K562 (cell line): ENCODE data around the gene PDLIM4. TPM values are rescaled to one million over a fixed set of nuclear protein-coding genes. Genes with fewer than 3 reads are reported as not detected.
A peak's percentile ranks its signal among the peaks of the same experiment; 100 is the strongest.

Experiments used
- ATAC-seq: fragments of 200-7000 bp; cut with Tn5 transposase; 3 replicates; pipeline ENCODE4 v1.9.1; 2020; ENCODE audit warnings: moderate library complexity
- BruUV-seq: library from RNA; stranded (reverse); fragments of 400-500 nt; replicated peaks from 2 replicates; lab custom pipeline; 2021; lab: Mats Ljungman, UMichigan
- CTCF ChIA-PET: fragments of 300-600 bp; formaldehyde crosslinking; extraction: SDS; loops from one replicate; lab custom pipeline; 2021; ENCODE audit warnings: low intra/inter-chr PET ratio; lab: Yijun Ruan, JAX
- POLR2A ChIA-PET: fragments of 300-600, 350-650 bp; sonication (Branson Sonifier 250); formaldehyde crosslinking; extraction: SDS; loops from one replicate; lab custom pipeline; 2021; ENCODE audit warnings: antibody characterized with exemption, inconsistent platforms; lab: Yijun Ruan, JAX
- DNase-seq, 4 experiments: peaks; one replicate each; pipeline versions ENCODE4 v3.0.0 to v3.0.0-alpha.2; 2011 to 2018; ENCODE audit warnings: low spot score in 3 of 4, mixed read lengths in 3 of 4; ENCODE audit errors: extremely low read depth in 1 of 4
- FAIRE-seq: peaks from 2 replicates; lab custom pipeline; 2011; peaks lifted over from hg19 to GRCh38; lab: Jason Lieb, UNC
- H2AFZ ChIP-seq: 2 replicates; pipeline ENCODE4 v1.6.0; 2011; ENCODE audit warnings: low read depth, low read length, control low read depth, inconsistent platforms
- H3K27ac ChIP-seq: fragments of 200-600 bp; 3 replicates; pipeline ENCODE4 v1.8.0; 2011; ENCODE audit warnings: low read depth, mild to moderate bottlenecking, control low read depth, inconsistent platforms, low read length, moderate library complexity, mixed read lengths; ENCODE audit errors: extremely low read depth
- H3K27me3 ChIP-seq, 2 experiments: fragments of 300-600 bp in 1 of 2; 2 replicates in 1 of 2; 3 replicates in 1 of 2; pipeline versions ENCODE4 v1.6.0 to v1.8.0; 2011; ENCODE audit warnings: inconsistent platforms in 2 of 2, low read length in 2 of 2, mild to moderate bottlenecking in 1 of 2, mixed read lengths in 1 of 2, moderate library complexity in 1 of 2; ENCODE audit not compliant: control insufficient read depth in 2 of 2, insufficient read depth in 2 of 2
- H3K36me3 ChIP-seq: fragments of 300-600 bp; 3 replicates; pipeline ENCODE4 v1.8.0; 2011; ENCODE audit warnings: mild to moderate bottlenecking, low read length, inconsistent platforms; ENCODE audit not compliant: control insufficient read depth, insufficient read depth
- H3K4me1 ChIP-seq, 2 experiments: fragments of 200-600 bp in 1 of 2; replicated peaks in 1 of 2; 2 replicates in 1 of 2; 3 replicates in 1 of 2; pipeline versions ENCODE4 v1.5.1 to v1.8.0; 2011; ENCODE audit warnings: inconsistent platforms in 2 of 2, low read length in 2 of 2, mild to moderate bottlenecking in 1 of 2, mixed read lengths in 1 of 2, moderate library complexity in 1 of 2; ENCODE audit not compliant: control insufficient read depth in 2 of 2, insufficient read depth in 2 of 2
- H3K4me2 ChIP-seq: 2 replicates; pipeline ENCODE4 v1.6.1; 2011; ENCODE audit warnings: low read length, control low read depth, inconsistent platforms, mixed read lengths; ENCODE audit not compliant: insufficient read depth
- H3K4me3 ChIP-seq: fragments of 200-600 bp; sonication (generic), shearing (Covaris generic); 2 replicates; pipeline ENCODE4 v1.5.1; 2016; ENCODE audit warnings: control low read depth, inconsistent platforms
- H3K79me2 ChIP-seq: fragments of 200-600 bp; 3 replicates; pipeline ENCODE4 v1.8.0; 2011; ENCODE audit warnings: low read length, inconsistent platforms; ENCODE audit not compliant: control insufficient read depth, insufficient read depth
- H3K9ac ChIP-seq, 2 experiments: 2 replicates each; pipeline versions ENCODE4 v1.6.0 to v1.6.1; 2011; ENCODE audit warnings: low read depth in 2 of 2, low read length in 2 of 2, control low read depth in 1 of 2, inconsistent platforms in 1 of 2, mild to moderate bottlenecking in 1 of 2, mixed read lengths in 1 of 2; ENCODE audit not compliant: insufficient read depth in 1 of 2
- H3K9me1 ChIP-seq: one replicate; pipeline ENCODE4 v1.6.0; 2011; ENCODE audit warnings: inconsistent platforms, mild to moderate bottlenecking, low read length, moderate library complexity; ENCODE audit not compliant: control insufficient read depth, insufficient read depth
- H3K9me3 ChIP-seq: replicated peaks from 2 replicates; pipeline ENCODE4 v1.5.1; 2011; ENCODE audit warnings: low read depth, low read length, inconsistent platforms; ENCODE audit not compliant: control insufficient read depth, insufficient read depth
- H4K20me1 ChIP-seq: replicated peaks from 2 replicates; pipeline ENCODE4 v1.6.1; 2011; ENCODE audit warnings: low read length, inconsistent platforms, mixed read lengths; ENCODE audit not compliant: control insufficient read depth, insufficient read depth
- ATF6 ChIP-seq: sonication (generic); formaldehyde crosslinking; IDR thresholded peaks from 2 replicates; pipeline ENCODE4 v1.4.0; 2020; ENCODE audit warnings: mild to moderate bottlenecking, missing genetic modification reagents
- BDP1 ChIP-seq: IDR thresholded peaks from 3 replicates; pipeline ENCODE4 v1.6.1; 2011; ENCODE audit not compliant: insufficient read length, insufficient read depth
- CAMTA2 ChIP-seq: fragments of 250-450 bp; sonication (Bioruptor Pico); conservative IDR thresholded peaks from 2 replicates; pipeline ENCODE4 v1.5.1; 2022
- JUND ChIP-seq, 2 experiments: IDR thresholded peaks; 2 replicates in 1 of 2; 3 replicates in 1 of 2; pipeline ENCODE4 v1.6.1; 2011; ENCODE audit warnings: borderline replicate concordance in 2 of 2, low read depth in 2 of 2, low read length in 2 of 2, improper control_type of control experiment in 1 of 2, missing biosample characterization in 1 of 2, missing genetic modification characterization in 1 of 2, missing genetic modification reagents in 1 of 2
- KDM1A ChIP-seq, 2 experiments: fragments of 450-650 bp; IDR thresholded peaks; 2 replicates each; pipeline ENCODE4 v1.6.1; 2016; ENCODE audit warnings: mild to moderate bottlenecking in 2 of 2
- KLF16 ChIP-seq: IDR thresholded peaks from 2 replicates; pipeline ENCODE4 v1.6.1; 2016; ENCODE audit warnings: antibody characterized with exemption
- POLR2B ChIP-seq: fragments of 450-650 bp; IDR thresholded peaks from 2 replicates; pipeline ENCODE4 v1.6.1; 2018; ENCODE audit warnings: low read depth; ENCODE audit not compliant: partially characterized antibody
- RAD21 ChIP-seq, 2 experiments: fragments of 250-450 bp in 1 of 2; fragments of 450-650 bp in 1 of 2; sonication (Bioruptor Pico) in 1 of 2; formaldehyde crosslinking in 1 of 2; IDR thresholded peaks in 1 of 2; conservative IDR thresholded peaks in 1 of 2; 2 replicates each; pipeline versions ENCODE4 v1.4.0 to v1.8.0; 2020 to 2022; ENCODE audit warnings: mild to moderate bottlenecking in 2 of 2, moderate library complexity in 1 of 2
- RUNX1 ChIP-seq: sonication (generic); IDR thresholded peaks from 2 replicates; pipeline ENCODE4 v1.6.1; 2016; ENCODE audit warnings: antibody characterized with exemption, low read depth
- TRIM25 ChIP-seq: fragments of 450-650 bp; IDR thresholded peaks from 2 replicates; pipeline ENCODE4 v1.7.0; 2016; ENCODE audit warnings: borderline replicate concordance
- TRIM28 ChIP-seq: fragments of 450-650 bp; IDR thresholded peaks from 2 replicates; pipeline ENCODE4 v1.6.1; 2017
- ZMIZ1 ChIP-seq, 2 experiments: fragments of 150-350 bp in 1 of 2; IDR thresholded peaks; 2 replicates each; pipeline ENCODE4 v1.6.1; 2012 to 2016; ENCODE audit warnings: low read depth in 2 of 2, low read length in 2 of 2, mild to moderate bottlenecking in 1 of 2, moderate library complexity in 1 of 2
- ZNF583 ChIP-seq: fragments of 250-450 bp; sonication (Bioruptor Pico); IDR thresholded peaks from 2 replicates; pipeline ENCODE4 v1.4.0; 2020
- ZNF77 ChIP-seq: fragments of 250-450 bp; sonication (Bioruptor Pico); IDR thresholded peaks from 2 replicates; pipeline ENCODE4 v1.5.0; 2020
- WGBS: fragments of 100-300 bp; shearing (Covaris generic); methylation state at CpG from one replicate; pipeline ENCODE4 v1.1.6; 2016; ENCODE audit warnings: low coverage, mixed read lengths; ENCODE audit not compliant: insufficient coverage; ENCODE audit errors: missing lambda C conversion rate; 5-methylcytosine and 5-hydroxymethylcytosine counted together
- in situ Hi-C: fragments of 300-500 bp; cut with MboI; formaldehyde crosslinking; loops from 4 replicates; pipeline ENCODE4 v1.15.0; 2018; ENCODE audit warnings: inconsistent platforms, mixed read lengths
- intact Hi-C: fragments of 100-400 bp; cut with micrococcal nuclease; formaldehyde crosslinking; loops from 2 replicates; pipeline ENCODE4 v1.14.2; 2022
- polyA plus RNA-seq, 8 experiments: library from polyadenylated mRNA; depleted of rRNA in 4 of 8; stranded (reverse) in 5 of 8; unstranded in 3 of 8; fragments of >200 nt; fragmentation: Nextera tagmentation in 2 of 8; fragmentation: Illumina TruSeq in 1 of 8; extraction: Ambion mirVana in 2 of 8; extraction: Trizol in 1 of 8; gene quantifications; 2 replicates each; pipeline versions ENCODE4 v1.2.1 to v1.2.3, GENCODE V29; 2011 to 2014; ENCODE audit warnings: inconsistent platforms in 1 of 8, missing spikeins in 1 of 8
- total RNA-seq, 7 experiments: library from RNA; depleted of rRNA in 6 of 7; stranded (reverse); fragments of >200 nt in 6 of 7; fragmentation: Illumina TruSeq in 2 of 7; extraction: Trizol in 2 of 7; gene quantifications; 2 replicates each; pipeline versions ENCODE4 v1.2.1 to v1.2.3, GENCODE V29; 2011 to 2021; ENCODE audit warnings: low replicate concordance in 1 of 7

The PDLIM4 gene
- total and polyA plus RNA-seq, 9 of the 15 experiments (the other 6 are each of a cell fraction or from before 2014, with no cell fraction given), result 0.28 to 32.8 (median 13.1) TPM

GRCh38 chr5:132313961-132314432, 56.5 kb downstream of the PDLIM4 start:
- Histone ChIP-seq H3K27ac (peak overlapping the region; percentile 81), H3K9me3 (no peaks in the 10 kb centered on the region), H3K4me1 (peaks cover 73 to 79% of the 10 kb centered on the region in 2 experiments), H4K20me1 (no peaks in the 10 kb centered on the region), H2AFZ (peak overlapping the region; percentile 51), H3K4me3 (no peak overlapping the region), H3K27me3 (no peaks in the 10 kb centered on the region), H3K9ac (peak overlapping the region; percentile 60 to 75; a peak in 3 of 4 replicates), H3K79me2 (peaks cover 20% of the 10 kb centered on the region; the same call in 1 of the 3 replicates), H3K4me2 (peak overlapping the region; percentile 74), H3K9me1 (peaks cover 5% of the 10 kb centered on the region), H3K36me3 (peaks cover 41% of the 10 kb centered on the region)
- FAIRE-seq, result peak; percentile 97
- ChIA-PET CTCF (interaction anchor here (0.6 kb wide), 2 partner anchors 33 to 42 kb away, joined by 3 to 4 read pairs; no protein-coding TSS in a partner anchor), POLR2A (interaction anchor here (1.0 to 3.5 kb wide), 6 partner anchors 10 to 199 kb away, joined by 3 to 12 read pairs (median 5); no protein-coding TSS in a partner anchor)
- intact Hi-C loops (loop anchor here (1.0 kb wide), 1 partner anchor 16 kb away; no protein-coding TSS in a partner anchor), in situ Hi-C loops (no loop called here)
- peak; percentile 92 to 96 (median 96) for DNase-seq
- no TSS peak for BruUV-seq
- peak; percentile 61 for ATAC-seq
- WGBS, result 4% methylated on average over 2 of the region's 2 CpGs
- TF ChIP-seq ZNF77 (CRISPR knock-in tag) (no peak), KDM1A (IDR thresholded peaks at IDR 0.05) (peak; percentile 69 to 83), BDP1 (no peak), ZMIZ1 (IDR thresholded peaks at IDR 0.05; ENCODE audit: low read depth in 2 of 2, low read length in 2 of 2) (0 out of 4 replicates have a peak, but pooled peaks of 1 of the 2 experiments have one; percentile 59), ATF6 (CRISPR knock-in tag) (0 out of 2 replicates have a peak, but pooled peaks have one; percentile 57), POLR2B (no peak), JUND (IDR thresholded peaks at IDR 0.05; ENCODE audit: borderline replicate concordance, low read depth, low read length) (peak; percentile 68), JUND (tag; IDR thresholded peaks at IDR 0.05; ENCODE audit: borderline replicate concordance, low read depth, low read length) (peak; percentile 73; the same call in 1 of the 3 replicates), RAD21 (CRISPR knock-in tag; conservative IDR thresholded peaks at IDR 0.05 in 1 of 2, IDR thresholded peaks at IDR 0.05 in 1 of 2) (peak in 1 of 2 experiments; percentile 41; a peak in 3 of 4 replicates), CAMTA2 (no peak), KLF16 (peak; percentile 92; the same call in 1 of the 2 replicates), TRIM25 (no peak), RUNX1 (peak; percentile 70; the same call in 1 of the 2 replicates), ZNF583 (CRISPR knock-in tag) (peak; percentile 62; the same call in 1 of the 2 replicates), TRIM28 (0 out of 2 replicates have a peak, but pooled peaks have one; percentile 18)
